HepG2 (cell line): Measurements from ENCODE around the gene HLA-F. TPM values are rescaled to one million over a fixed set of nuclear protein-coding genes. Genes with fewer than 3 reads are reported as not detected.

Source experiments
- ATAC-seq: fragments of 200-7000 bp; cut with Tn5 transposase; 3 replicates; pipeline ENCODE4 v1.9.1; 2020; ENCODE audit warnings: mild to moderate bottlenecking, moderate library complexity
- BruUV-seq: library from RNA; stranded (reverse); fragments of 400-500 nt; replicated peaks from 2 replicates; lab custom pipeline; 2021; lab: Mats Ljungman, UMichigan
- CTCF ChIA-PET: fragments of 300-600 bp; formaldehyde crosslinking; extraction: SDS; loops from one replicate; lab custom pipeline; 2021; ENCODE audit warnings: low total read pairs, inconsistent platforms, low intra/inter-chr PET ratio; lab: Yijun Ruan, JAX
- POLR2A ChIA-PET: fragments of 350-600 bp; sonication (Branson Sonifier 250); formaldehyde crosslinking; loops from one replicate; lab custom pipeline; 2020; ENCODE audit warnings: antibody characterized with exemption, inconsistent platforms; lab: Yijun Ruan, JAX
- DNase-seq: peaks from one replicate; pipeline ENCODE4 v3.0.0-alpha.2; 2015; ENCODE audit warnings: low spot score
- FAIRE-seq: peaks from 3 replicates; lab custom pipeline; 2011; peaks lifted over from hg19 to GRCh38; lab: Jason Lieb, UNC
- H2AFZ ChIP-seq: one replicate; pipeline ENCODE4 v1.6.1; 2011; ENCODE audit warnings: low read length, inconsistent platforms
- H3K27ac ChIP-seq: fragments of 300-600 bp; 3 replicates; pipeline ENCODE4 v1.8.0; 2011; ENCODE audit warnings: mixed run types, mild to moderate bottlenecking, mixed read lengths, low read length, inconsistent platforms; ENCODE audit not compliant: insufficient read depth; ENCODE audit errors: extremely low read length
- H3K27me3 ChIP-seq, 2 experiments: fragments of 200-600 bp in 1 of 2; 2 replicates in 1 of 2; 3 replicates in 1 of 2; pipeline versions ENCODE4 v1.6.0 to v1.8.0; 2011; ENCODE audit warnings: low read length in 2 of 2, mild to moderate bottlenecking in 2 of 2, moderate library complexity in 2 of 2, inconsistent platforms in 1 of 2; ENCODE audit not compliant: insufficient read depth in 2 of 2, control insufficient read depth in 1 of 2
- H3K36me3 ChIP-seq, 2 experiments: fragments of 200-600 bp in 1 of 2; replicated peaks in 1 of 2; 2 replicates in 1 of 2; 3 replicates in 1 of 2; pipeline versions ENCODE4 v1.5.1 to v1.8.0; 2011; ENCODE audit warnings: low read length in 2 of 2, inconsistent platforms in 1 of 2; ENCODE audit not compliant: insufficient read depth in 2 of 2, control insufficient read depth in 1 of 2
- H3K4me1 ChIP-seq: 2 replicates; pipeline ENCODE4 v1.5.1; 2012; ENCODE audit warnings: low read length, inconsistent platforms; ENCODE audit not compliant: insufficient read depth
- H3K4me2 ChIP-seq: 2 replicates; pipeline ENCODE4 v1.6.0; 2011; ENCODE audit warnings: low read depth, low read length, inconsistent platforms
- H3K4me3 ChIP-seq, 3 experiments: fragments of 200-600 bp in 1 of 3; sonication (generic), shearing (Covaris generic) in 1 of 3; replicated peaks in 1 of 3; 2 replicates each; pipeline ENCODE4 v1.5.1; 2011 to 2016; ENCODE audit warnings: low read length in 3 of 3, inconsistent platforms in 2 of 3, low read depth in 2 of 3, mild to moderate bottlenecking in 2 of 3, control low read depth in 1 of 3, mixed read lengths in 1 of 3; ENCODE audit not compliant: insufficient read depth in 1 of 3
- H3K79me2 ChIP-seq: one replicate; pipeline ENCODE4 v1.6.1; 2011; ENCODE audit warnings: low read length, inconsistent platforms; ENCODE audit not compliant: insufficient read depth
- H3K9ac ChIP-seq: 2 replicates; pipeline ENCODE4 v1.6.0; 2011; ENCODE audit warnings: mild to moderate bottlenecking, low read depth, low read length, inconsistent platforms; ENCODE audit not compliant: insufficient read depth
- H3K9me3 ChIP-seq: 2 replicates; pipeline ENCODE4 v1.5.1; 2012; ENCODE audit warnings: mild to moderate bottlenecking, low read length
- H4K20me1 ChIP-seq: 2 replicates; pipeline ENCODE4 v1.6.0; 2011; ENCODE audit warnings: inconsistent platforms, mild to moderate bottlenecking, low read length, moderate library complexity; ENCODE audit not compliant: insufficient read depth
- CSRNP2 ChIP-seq: sonication (generic); formaldehyde crosslinking; conservative IDR thresholded peaks from 2 replicates; pipeline ENCODE4 v1.8.0; 2022; ENCODE audit warnings: low read depth, missing genetic modification reagents
- GPN1 ChIP-seq: sonication (generic); formaldehyde crosslinking; IDR thresholded peaks from 2 replicates; pipeline ENCODE4 v1.5.1; 2020; ENCODE audit warnings: missing genetic modification reagents, borderline replicate concordance
- JUNB ChIP-seq: sonication (generic); formaldehyde crosslinking; IDR thresholded peaks from 2 replicates; pipeline ENCODE4 v1.8.0; 2022; ENCODE audit warnings: missing genetic modification reagents, mild to moderate bottlenecking, borderline replicate concordance
- MEF2D ChIP-seq: sonication (generic); formaldehyde crosslinking; IDR thresholded peaks from 2 replicates; pipeline ENCODE4 v1.5.1; 2020; ENCODE audit warnings: mild to moderate bottlenecking, missing genetic modification reagents
- MXI1 ChIP-seq: IDR thresholded peaks from 3 replicates; pipeline ENCODE4 v1.6.1; 2012; ENCODE audit warnings: low read depth, low read length, inconsistent platforms, borderline replicate concordance
- MZF1 ChIP-seq: sonication (generic); formaldehyde crosslinking; IDR thresholded peaks from 2 replicates; pipeline ENCODE4 v1.8.1; 2023; ENCODE audit warnings: mild to moderate bottlenecking, missing genetic modification reagents, borderline replicate concordance
- SAP130 ChIP-seq: IDR thresholded peaks from 2 replicates; pipeline ENCODE4 v1.6.1; 2016; ENCODE audit warnings: low read depth
- SKIL ChIP-seq: sonication (generic); formaldehyde crosslinking; IDR thresholded peaks from 2 replicates; pipeline ENCODE4 v1.8.0; 2022; ENCODE audit warnings: missing genetic modification reagents, mild to moderate bottlenecking, moderate library complexity, borderline replicate concordance
- ZNF34 ChIP-seq: sonication (generic); formaldehyde crosslinking; IDR thresholded peaks from 2 replicates; pipeline ENCODE4 v1.4.0; 2020; ENCODE audit warnings: mild to moderate bottlenecking, missing genetic modification reagents, borderline replicate concordance
- ZNF362 ChIP-seq: sonication (generic); formaldehyde crosslinking; IDR thresholded peaks from 2 replicates; pipeline ENCODE4 v1.4.0; 2020; ENCODE audit warnings: missing genetic modification reagents, mild to moderate bottlenecking, borderline replicate concordance
- ZNF432 ChIP-seq: sonication (generic); formaldehyde crosslinking; IDR thresholded peaks from 2 replicates; pipeline ENCODE4 v1.5.0; 2020; ENCODE audit warnings: missing genetic modification reagents, mild to moderate bottlenecking, borderline replicate concordance
- ZNF446 ChIP-seq: sonication (generic); formaldehyde crosslinking; IDR thresholded peaks from 2 replicates; pipeline ENCODE4 v1.5.0; 2020; ENCODE audit warnings: mild to moderate bottlenecking, missing genetic modification reagents
- ZNF577 ChIP-seq: sonication (generic); formaldehyde crosslinking; IDR thresholded peaks from 2 replicates; pipeline ENCODE4 v1.4.0; 2020; ENCODE audit warnings: mild to moderate bottlenecking, low read depth, missing genetic modification reagents, borderline replicate concordance
- ZNF784 ChIP-seq: sonication (generic); formaldehyde crosslinking; IDR thresholded peaks from 2 replicates; pipeline ENCODE4 v1.5.1; 2020; ENCODE audit warnings: missing genetic modification reagents, mild to moderate bottlenecking, borderline replicate concordance
- whole genome bisulfite sequencing: methylation state at CpG from one replicate; pipeline ENCODE4 v1.1.6; 2017; ENCODE audit warnings: low lambda C conversion rate; 5-methylcytosine and 5-hydroxymethylcytosine counted together
- in situ Hi-C: cut with HindIII; loops from 2 replicates; pipeline ENCODE4 v1.10.0; 2017; ENCODE audit warnings: low pct_unique_long_range_greater_than_20kb; ENCODE audit not compliant: extremely low pct_ligation_motif_present
- intact Hi-C: fragments of 100-400 bp; cut with micrococcal nuclease; formaldehyde crosslinking; loops from one replicate; pipeline ENCODE4 v1.10.0; 2022; ENCODE audit not compliant: unreplicated experiment
- polyA plus RNA-seq, 8 experiments: library from polyadenylated mRNA; depleted of rRNA in 3 of 8; stranded (reverse) in 7 of 8; unstranded in 1 of 8; fragments of >200 nt; fragmentation: Illumina TruSeq in 4 of 8; extraction: Trizol in 4 of 8; gene quantifications; 2 replicates each; pipeline versions ENCODE4 v1.2.1 to v1.2.3, GENCODE V29; 2011 to 2016; ENCODE audit warnings: low read depth in 4 of 8, missing spikeins in 1 of 8, mixed read lengths in 1 of 8; ENCODE audit not compliant: insufficient read depth in 1 of 8
- total RNA-seq, 5 experiments: library from RNA; depleted of rRNA; stranded (reverse); fragments of >200 nt; fragmentation: Illumina TruSeq; extraction: Trizol; gene quantifications; 2 replicates each; pipeline ENCODE4 v1.2.3, GENCODE V29; 2016; ENCODE audit warnings: low read depth in 1 of 5
- TF ChIP-seq, protein P1 (sequence below): IDR thresholded peaks from 2 replicates; pipeline ENCODE4 v1.6.1; 2016; ENCODE audit warnings: control low read depth
- TF ChIP-seq, protein P2 (sequence below): sonication (generic); formaldehyde crosslinking; conservative IDR thresholded peaks from 2 replicates; pipeline ENCODE4 v1.8.1; 2023; ENCODE audit warnings: missing genetic modification reagents

Gene HLA-F
- total and polyA plus RNA-seq, 2 of the 13 experiments (the other 11 are each of a cell fraction or from before 2014, with no cell fraction given), result 6.0 to 6.1 TPM

DNA sequence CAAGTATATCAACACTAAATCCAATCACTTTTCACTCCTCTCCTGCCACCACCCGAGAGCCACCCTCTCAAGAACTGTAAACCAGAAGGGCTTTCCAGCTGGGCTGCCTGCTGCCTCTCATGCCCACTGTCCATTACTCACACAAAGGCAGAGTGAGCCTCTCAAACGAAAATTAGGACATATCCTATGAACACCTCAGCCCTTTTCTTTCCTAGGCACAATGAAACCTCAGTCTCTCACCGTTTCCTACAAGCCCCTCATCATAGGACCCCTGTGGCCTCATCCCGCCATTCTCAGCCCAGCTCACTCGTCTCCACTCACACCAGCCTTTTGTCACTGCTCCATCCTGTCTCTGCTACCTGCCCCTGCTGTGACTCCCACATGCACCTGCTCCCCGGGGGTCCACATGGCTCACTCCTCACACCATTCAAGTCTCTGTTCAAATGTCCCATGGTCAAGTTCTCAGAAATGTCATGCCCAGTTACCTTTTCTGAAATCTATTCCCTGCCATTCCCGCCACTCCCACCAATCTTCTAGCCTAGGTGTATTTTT, 7.4 kb downstream of the HLA-F start:
- no peaks in the 10 kb centered on the region for H3K27me3 ChIP-seq
- in situ Hi-C loops (no loop called here), intact Hi-C loops (no loop called here)
- no TSS peak for BruUV-seq
- H3K4me3 ChIP-seq, result no peak overlapping the region
- CTCF ChIA-PET, result no interaction called here
- H4K20me1 ChIP-seq, result no peaks in the 10 kb centered on the region
- H3K79me2 ChIP-seq, result no peaks in the 10 kb centered on the region
- DNase-seq (no peak), ATAC-seq (no peak), FAIRE-seq (no peak)
- no peak overlapping the region for H2AFZ ChIP-seq
- H3K9ac ChIP-seq, result no peak overlapping the region
- WGBS, result 33% methylated on average over 7 of the region's 7 CpGs
- no peak overlapping the region for H3K4me2 ChIP-seq
- POLR2A ChIA-PET, result no interaction called here
- no peaks in the 10 kb centered on the region for H3K9me3 ChIP-seq
- no peak overlapping the region for H3K27ac ChIP-seq
- H3K36me3 ChIP-seq, result no peaks in the 10 kb centered on the region
- H3K4me1 ChIP-seq, result peaks cover 5% of the 10 kb centered on the region; the same call in 1 of the 2 replicates
- TF ChIP-seq ZNF784 (CRISPR knock-in tag), result no peak
- no peak for TF ChIP-seq SAP130 (CRISPR knock-in tag)
- no peak for TF ChIP-seq MEF2D (CRISPR knock-in tag)
- no peak for TF ChIP-seq JUNB (CRISPR knock-in tag)
- no peak for TF ChIP-seq ZNF432 (CRISPR knock-in tag)
- TF ChIP-seq MXI1, result no peak
- TF ChIP-seq, protein P1, sequence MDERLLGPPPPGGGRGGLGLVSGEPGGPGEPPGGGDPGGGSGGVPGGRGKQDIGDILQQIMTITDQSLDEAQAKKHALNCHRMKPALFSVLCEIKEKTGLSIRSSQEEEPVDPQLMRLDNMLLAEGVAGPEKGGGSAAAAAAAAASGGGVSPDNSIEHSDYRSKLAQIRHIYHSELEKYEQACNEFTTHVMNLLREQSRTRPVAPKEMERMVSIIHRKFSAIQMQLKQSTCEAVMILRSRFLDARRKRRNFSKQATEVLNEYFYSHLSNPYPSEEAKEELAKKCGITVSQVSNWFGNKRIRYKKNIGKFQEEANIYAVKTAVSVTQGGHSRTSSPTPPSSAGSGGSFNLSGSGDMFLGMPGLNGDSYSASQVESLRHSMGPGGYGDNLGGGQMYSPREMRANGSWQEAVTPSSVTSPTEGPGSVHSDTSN (CRISPR knock-in tag), result no peak
- no peak for TF ChIP-seq MZF1 (CRISPR knock-in tag)
- no peak for TF ChIP-seq ZNF446
- TF ChIP-seq, protein P2, sequence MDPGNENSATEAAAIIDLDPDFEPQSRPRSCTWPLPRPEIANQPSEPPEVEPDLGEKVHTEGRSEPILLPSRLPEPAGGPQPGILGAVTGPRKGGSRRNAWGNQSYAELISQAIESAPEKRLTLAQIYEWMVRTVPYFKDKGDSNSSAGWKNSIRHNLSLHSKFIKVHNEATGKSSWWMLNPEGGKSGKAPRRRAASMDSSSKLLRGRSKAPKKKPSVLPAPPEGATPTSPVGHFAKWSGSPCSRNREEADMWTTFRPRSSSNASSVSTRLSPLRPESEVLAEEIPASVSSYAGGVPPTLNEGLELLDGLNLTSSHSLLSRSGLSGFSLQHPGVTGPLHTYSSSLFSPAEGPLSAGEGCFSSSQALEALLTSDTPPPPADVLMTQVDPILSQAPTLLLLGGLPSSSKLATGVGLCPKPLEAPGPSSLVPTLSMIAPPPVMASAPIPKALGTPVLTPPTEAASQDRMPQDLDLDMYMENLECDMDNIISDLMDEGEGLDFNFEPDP (CRISPR knock-in tag), result no peak
- TF ChIP-seq ZNF34, result no peak
- TF ChIP-seq GPN1 (CRISPR knock-in tag), result no peak
- no peak for TF ChIP-seq ZNF362 (CRISPR knock-in tag)
- no peak for TF ChIP-seq SKIL (CRISPR knock-in tag)
- no peak for TF ChIP-seq CSRNP2 (CRISPR knock-in tag)
- no peak for TF ChIP-seq ZNF577 (CRISPR knock-in tag)
